A673 (cell line): ENCODE measurements around the gene SLC66A1. TPM values are rescaled to one million over a fixed set of nuclear protein-coding genes. Genes with fewer than 3 reads are reported as not detected.

Source experiments
- BruUV-seq: library from RNA; stranded (reverse); fragments of 400-500 nt; replicated peaks from 2 replicates; lab custom pipeline; 2021; lab: Mats Ljungman, UMichigan
- CTCF ChIA-PET: fragments of 300-600 bp; sonication (Branson Sonifier 250); formaldehyde crosslinking; loops from one replicate; lab custom pipeline; 2022; ENCODE audit warnings: antibody characterized with exemption; lab: Charles Lee
- POLR2A ChIA-PET: fragments of 300-600 bp; sonication (Branson Sonifier 250); formaldehyde crosslinking; loops from one replicate; lab custom pipeline; 2022; ENCODE audit warnings: antibody characterized with exemption; ENCODE audit not compliant: low non-redundant PET; lab: Charles Lee
- DNase-seq: peaks from one replicate; pipeline ENCODE4 v3.0.0-alpha.2; 2015; ENCODE audit warnings: low spot score
- H3K27ac ChIP-seq: fragments of 200-600 bp; sonication (generic); 2 replicates; pipeline ENCODE4 v1.5.1; 2016; ENCODE audit warnings: mixed run types, low read depth, mild to moderate bottlenecking, mixed read lengths, antibody characterized with exemption, low read length; ENCODE audit not compliant: poor library complexity, severe bottlenecking
- H3K27me3 ChIP-seq: fragments of 200-600 bp; sonication (generic); replicated peaks from 2 replicates; pipeline ENCODE4 v1.6.1; 2017; ENCODE audit warnings: mixed run types, low read depth, mild to moderate bottlenecking, mixed read lengths, antibody characterized with exemption, low read length; ENCODE audit not compliant: insufficient read depth, poor library complexity
- H3K36me3 ChIP-seq: fragments of 200-600 bp; sonication (generic); 2 replicates; pipeline ENCODE4 v1.6.1; 2016; ENCODE audit warnings: mixed run types, mild to moderate bottlenecking, mixed read lengths, antibody characterized with exemption, low read length; ENCODE audit not compliant: insufficient read depth, poor library complexity, severe bottlenecking
- H3K4me1 ChIP-seq: fragments of 200-600 bp; sonication (generic); 2 replicates; pipeline ENCODE4 v1.6.1; 2017; ENCODE audit warnings: mixed run types, mild to moderate bottlenecking, mixed read lengths, antibody characterized with exemption, low read length; ENCODE audit not compliant: insufficient read depth, poor library complexity, severe bottlenecking
- H3K4me3 ChIP-seq: fragments of 200-600 bp; sonication (generic); 2 replicates; pipeline ENCODE4 v1.5.1; 2016; ENCODE audit warnings: low read depth, mixed run types, mild to moderate bottlenecking, mixed read lengths, low read length; ENCODE audit not compliant: poor library complexity, severe bottlenecking
- H3K9me3 ChIP-seq: fragments of 200-600 bp; sonication (generic); 2 replicates; pipeline ENCODE4 v1.6.1; 2016; ENCODE audit warnings: mixed run types, low read depth, mild to moderate bottlenecking, mixed read lengths, antibody characterized with exemption, low read length; ENCODE audit not compliant: poor library complexity, severe bottlenecking
- CTCF ChIP-seq: fragments of 300-800, 200-600 bp; sonication (generic); conservative IDR thresholded peaks from 2 replicates; pipeline ENCODE4 v1.5.1; 2017; ENCODE audit warnings: low read depth, mild to moderate bottlenecking, antibody characterized with exemption, low read length, moderate library complexity, mixed read lengths
- EZH2 ChIP-seq: fragments of 200-600 bp; sonication (generic); IDR thresholded peaks from 2 replicates; pipeline ENCODE4 v1.6.1; 2017; ENCODE audit warnings: borderline replicate concordance, low read depth, mild to moderate bottlenecking, mixed read lengths, antibody characterized with exemption, low read length; ENCODE audit not compliant: poor library complexity, severe bottlenecking
- intact Hi-C: fragments of 100-400 bp; cut with micrococcal nuclease; formaldehyde crosslinking; loops from one replicate; pipeline ENCODE4 v1.10.0; 2022; ENCODE audit not compliant: unreplicated experiment
- total RNA-seq: library from RNA; stranded (reverse); gene quantifications from 2 replicates; pipeline ENCODE4 v1.2.3, GENCODE V29; 2021

The SLC66A1 gene
- total RNA-seq, 1 experiment from 2014 or later, result 18.3 TPM

- intact Hi-C loops, result no loop called here
- H3K4me3 ChIP-seq, result no peak overlapping the region
- no peaks in the 10 kb centered on the region for H3K9me3 ChIP-seq
- POLR2A ChIA-PET, result no interaction called here
- no peak for TF ChIP-seq CTCF
- no peak for TF ChIP-seq EZH2
- peaks cover 7% of the 10 kb centered on the region for H3K36me3 ChIP-seq
- DNase-seq, result no peak
- no peaks in the 10 kb centered on the region for H3K27me3 ChIP-seq
- CTCF ChIA-PET, result no interaction called here
- no TSS peak for BruUV-seq
- H3K4me1 ChIP-seq, result no peaks in the 10 kb centered on the region
- no peak overlapping the region for H3K27ac ChIP-seq
Observed at GRCh38 chr1:19325958-19326747, 14.0 kb downstream of the SLC66A1 start.

GRCh38 chr1:19326748-19327065, 14.6 kb downstream of the SLC66A1 start:
- BruUV-seq, result no TSS peak

GRCh38 chr1:19327301-19327700, 15.2 kb downstream of the SLC66A1 start:
- H3K4me3 ChIP-seq, result no peak overlapping the region
- TF ChIP-seq EZH2, result no peak
- TF ChIP-seq CTCF, result no peak
- POLR2A ChIA-PET, result no interaction called here

More at GRCh38 chr1:19326748-19327065, 14.6 kb downstream of the SLC66A1 start:
- Histone ChIP-seq H3K36me3 (peaks cover 7% of the 10 kb centered on the region), H3K4me3 (no peak overlapping the region), H3K27ac (no peak overlapping the region), H3K4me1 (no peaks in the 10 kb centered on the region), H3K27me3 (no peaks in the 10 kb centered on the region), H3K9me3 (no peaks in the 10 kb centered on the region)
- ChIA-PET POLR2A (no interaction called here), CTCF (no interaction called here)
- TF ChIP-seq EZH2 (no peak), CTCF (no peak)
- DNase-seq, result no peak
- intact Hi-C loops, result no loop called here

More at GRCh38 chr1:19327301-19327700, 15.2 kb downstream of the SLC66A1 start:
- Histone ChIP-seq H3K9me3 (no peaks in the 10 kb centered on the region), H3K27me3 (no peaks in the 10 kb centered on the region), H3K4me1 (no peaks in the 10 kb centered on the region), H3K36me3 (peaks cover 7% of the 10 kb centered on the region), H3K27ac (no peak overlapping the region)
- no peak for DNase-seq
- CTCF ChIA-PET, result no interaction called here
- no TSS peak for BruUV-seq
- intact Hi-C loops, result no loop called here
